ENCODE data around the gene MISP. TPM values are rescaled to one million over a fixed set of nuclear protein-coding genes. Genes with fewer than 3 reads are reported as not detected.
"Not testable (repeated sequence)": the region's sequence is repeated elsewhere in the genome, so short reads cannot be mapped to it uniquely, and the experiment has no call there.

Gene MISP
- total RNA-seq, 1 donor from 2014 or later: 0.18 TPM

DNA sequence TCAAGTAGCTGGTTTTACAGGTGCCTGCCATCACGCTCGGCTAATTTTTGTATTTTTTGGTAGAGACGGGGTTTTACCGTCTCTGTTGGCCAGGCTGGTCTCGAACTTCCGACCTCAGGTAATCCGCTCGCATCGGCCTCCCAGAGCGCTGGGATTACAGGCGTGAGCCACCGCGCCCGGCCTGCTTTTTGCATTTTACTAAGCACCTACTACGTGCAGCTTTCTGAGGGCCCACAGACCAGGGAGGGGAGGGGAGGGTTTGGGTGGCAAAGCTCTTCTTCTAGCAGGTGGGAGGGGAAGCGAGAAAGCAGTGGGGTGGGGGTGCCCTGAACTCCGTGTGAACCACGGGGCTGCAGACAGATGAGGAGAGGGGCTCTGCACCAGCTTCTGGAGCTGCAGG is 27.2 kb upstream of the MISP start:
- DNase-seq (ENCODE audit: extremely low read depth, low read depth, low spot score): no peak

DNA sequence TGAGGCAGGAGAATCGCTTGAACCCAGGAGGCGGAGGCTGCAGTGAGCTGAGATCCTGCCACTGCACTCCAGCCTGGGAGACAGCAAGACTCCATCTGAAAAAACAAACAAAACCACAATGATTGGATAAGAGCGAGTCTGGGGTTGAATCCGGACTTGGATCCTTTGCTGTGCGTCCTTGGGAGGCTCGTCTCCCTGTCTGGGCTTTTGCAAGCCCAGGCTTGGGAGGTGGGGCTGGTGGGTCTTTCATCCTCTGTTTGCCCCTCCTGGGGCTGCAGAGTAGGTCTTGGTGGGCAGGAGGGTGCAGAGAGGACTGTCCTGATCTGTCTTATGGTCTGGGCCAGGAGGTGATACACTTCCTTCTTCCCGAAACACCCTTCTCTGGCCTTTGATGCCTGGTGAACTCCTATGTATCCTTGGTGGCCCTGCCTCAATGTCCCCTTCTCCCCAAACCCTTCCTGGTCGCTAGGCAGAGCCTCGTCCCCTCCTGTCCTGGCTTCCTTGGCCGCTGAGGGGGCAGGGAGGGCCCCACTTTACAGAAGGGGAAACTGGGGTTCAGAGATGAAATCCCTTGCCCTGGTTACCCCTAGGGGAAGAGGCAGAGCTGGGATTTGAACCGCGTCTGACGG is 25.3 kb upstream of the MISP start:
- no peak for DNase-seq (ENCODE audit: extremely low read depth, low read depth, low spot score)

DNA sequence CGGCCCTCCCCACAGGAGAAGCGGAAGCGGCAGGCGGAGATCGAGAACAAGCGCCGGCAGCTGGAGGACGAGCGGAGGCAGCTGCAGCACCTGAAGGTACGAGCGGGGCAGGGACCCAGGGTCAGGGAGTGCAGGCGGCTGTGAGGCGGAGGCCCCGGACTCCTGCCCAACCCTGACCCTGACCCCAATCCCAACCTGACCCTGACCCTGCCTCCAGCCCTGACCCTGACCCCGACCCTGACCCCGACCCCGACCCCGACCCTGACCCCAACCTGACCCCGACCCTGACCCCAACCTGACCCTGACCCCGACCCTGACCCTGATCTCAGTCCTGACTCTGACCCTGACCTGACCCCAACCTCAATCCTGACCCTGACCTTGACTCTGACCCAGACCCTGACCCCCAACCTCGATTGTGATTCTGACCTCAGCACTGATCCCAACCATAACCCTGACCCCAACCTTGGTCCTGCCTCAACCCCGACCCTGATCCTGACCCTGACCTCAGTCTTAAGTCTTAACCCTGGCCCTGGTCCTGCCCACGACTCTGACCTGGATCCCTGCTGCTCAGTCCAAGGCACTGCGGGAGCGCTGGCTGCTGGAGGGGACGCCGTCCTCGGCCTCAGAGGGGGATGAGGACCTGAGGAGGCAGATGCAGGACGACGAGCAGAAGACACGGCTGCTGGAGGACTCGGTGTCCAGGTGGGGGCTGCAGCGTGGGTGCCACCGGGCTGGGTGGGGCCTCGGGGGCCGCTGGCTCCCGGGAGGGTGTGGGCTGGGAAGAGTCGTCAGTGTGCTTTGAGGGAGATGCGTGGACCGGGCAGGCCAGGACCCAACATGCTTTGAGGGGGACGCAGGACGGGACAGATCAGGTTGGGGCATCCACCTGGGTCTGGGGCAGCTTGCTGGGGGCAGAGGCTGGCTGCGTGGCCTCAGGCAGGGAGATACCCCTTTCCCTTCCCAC is 23.6 kb upstream of the MISP start:
- DNase-seq (ENCODE audit: extremely low read depth, low read depth, low spot score): no peak

DNA sequence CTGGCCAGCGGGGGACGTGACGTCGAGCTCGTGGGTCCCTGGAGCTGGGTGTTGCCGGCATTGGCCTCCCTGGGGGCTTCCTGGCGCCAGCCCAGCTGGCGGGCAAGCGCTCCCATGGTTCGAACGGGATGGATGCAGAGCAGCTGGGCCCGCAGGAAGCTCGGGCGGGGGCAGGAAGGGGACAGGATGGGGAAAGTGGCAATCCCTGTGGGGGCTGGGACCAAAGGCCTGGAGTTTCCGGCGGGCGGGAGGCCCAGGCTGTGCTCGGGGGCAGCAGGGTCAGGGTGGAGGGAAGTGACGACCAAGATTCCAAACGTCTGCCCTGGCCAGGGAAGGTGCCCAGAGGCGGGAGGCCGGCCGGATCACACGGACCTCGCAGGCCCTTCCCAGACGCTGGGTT is 22.9 kb upstream of the MISP start:
- no peak for DNase-seq (ENCODE audit: extremely low read depth, low read depth, low spot score)

DNA sequence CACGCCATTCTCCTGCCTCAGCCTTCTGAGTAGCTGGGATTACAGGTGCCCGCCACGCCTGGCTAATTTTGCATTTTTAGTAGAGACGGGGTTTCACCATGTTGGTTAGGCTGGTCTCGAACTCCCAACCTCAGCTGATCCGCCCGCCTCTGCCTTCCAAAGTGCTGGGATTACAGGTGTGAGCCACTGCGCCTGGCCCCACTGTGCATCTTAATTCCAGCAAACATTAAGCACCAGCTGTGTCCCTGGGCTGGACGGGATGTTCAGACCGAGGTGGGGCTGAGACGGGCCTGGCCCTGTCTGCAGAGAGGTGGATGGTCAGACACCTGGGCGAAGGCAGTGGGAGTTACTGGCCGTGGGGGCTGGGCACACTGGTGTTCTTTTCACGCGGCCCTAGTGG is 21.3 kb upstream of the MISP start:
- DNase-seq (ENCODE audit: extremely low read depth, low read depth, low spot score): not testable (repeated sequence)

DNA sequence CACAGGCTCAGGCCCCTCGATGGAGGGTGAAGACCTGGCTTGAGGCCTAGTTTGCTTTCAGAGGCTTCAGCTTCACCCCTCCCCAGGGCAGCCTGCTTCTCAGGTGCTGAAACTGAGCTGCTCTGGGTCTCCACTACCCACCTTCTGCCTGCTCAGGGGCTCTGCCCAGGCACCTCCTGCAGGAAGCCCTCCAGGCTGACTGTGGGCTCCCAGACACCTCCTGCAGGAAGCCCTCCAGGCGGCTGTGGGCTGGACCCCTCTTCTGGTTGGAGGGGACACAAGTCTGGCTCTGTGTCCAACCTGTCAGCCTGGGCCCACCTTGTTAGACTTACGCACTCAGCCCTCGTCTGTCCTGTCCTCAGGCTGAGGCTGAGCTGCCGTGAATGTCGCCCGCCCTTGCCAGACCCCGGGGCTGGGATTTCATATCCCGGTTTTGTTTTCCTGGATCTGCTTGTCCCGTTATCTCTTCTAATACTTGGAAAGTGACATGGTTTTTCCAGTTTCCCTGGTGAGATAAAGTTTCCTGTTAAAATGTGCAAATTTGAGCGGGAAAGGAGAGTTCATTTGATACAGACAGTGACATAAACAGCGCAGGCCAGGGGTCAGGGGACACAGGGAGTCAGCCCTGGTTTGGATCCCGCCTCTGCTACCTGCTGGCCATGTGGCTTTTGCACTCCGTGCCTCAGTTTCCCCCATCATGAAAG is 20.8 kb upstream of the MISP start:
- DNase-seq (ENCODE audit: extremely low read depth, low read depth, low spot score): no peak

DNA sequence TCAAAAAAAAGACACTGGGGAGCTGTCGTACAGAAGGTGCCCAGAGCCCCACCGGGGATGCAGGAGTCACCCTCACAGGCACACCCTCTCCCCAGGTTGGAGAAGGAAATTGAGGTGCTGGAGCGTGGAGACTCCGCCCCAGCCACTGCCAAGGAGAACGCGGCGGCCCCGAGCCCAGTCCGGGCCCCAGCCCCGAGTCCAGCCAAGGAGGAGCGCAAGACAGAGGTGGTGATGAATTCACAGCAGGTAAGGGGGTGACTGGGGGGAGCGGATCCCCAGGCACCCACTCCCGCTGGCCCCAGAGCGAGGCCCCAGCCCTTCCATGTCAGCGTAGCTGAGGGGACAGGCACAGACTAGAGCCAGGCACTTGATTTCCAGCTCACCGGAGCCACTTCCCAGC is 19.9 kb upstream of the MISP start:
- no peak for DNase-seq (ENCODE audit: extremely low read depth, low read depth, low spot score)

DNA sequence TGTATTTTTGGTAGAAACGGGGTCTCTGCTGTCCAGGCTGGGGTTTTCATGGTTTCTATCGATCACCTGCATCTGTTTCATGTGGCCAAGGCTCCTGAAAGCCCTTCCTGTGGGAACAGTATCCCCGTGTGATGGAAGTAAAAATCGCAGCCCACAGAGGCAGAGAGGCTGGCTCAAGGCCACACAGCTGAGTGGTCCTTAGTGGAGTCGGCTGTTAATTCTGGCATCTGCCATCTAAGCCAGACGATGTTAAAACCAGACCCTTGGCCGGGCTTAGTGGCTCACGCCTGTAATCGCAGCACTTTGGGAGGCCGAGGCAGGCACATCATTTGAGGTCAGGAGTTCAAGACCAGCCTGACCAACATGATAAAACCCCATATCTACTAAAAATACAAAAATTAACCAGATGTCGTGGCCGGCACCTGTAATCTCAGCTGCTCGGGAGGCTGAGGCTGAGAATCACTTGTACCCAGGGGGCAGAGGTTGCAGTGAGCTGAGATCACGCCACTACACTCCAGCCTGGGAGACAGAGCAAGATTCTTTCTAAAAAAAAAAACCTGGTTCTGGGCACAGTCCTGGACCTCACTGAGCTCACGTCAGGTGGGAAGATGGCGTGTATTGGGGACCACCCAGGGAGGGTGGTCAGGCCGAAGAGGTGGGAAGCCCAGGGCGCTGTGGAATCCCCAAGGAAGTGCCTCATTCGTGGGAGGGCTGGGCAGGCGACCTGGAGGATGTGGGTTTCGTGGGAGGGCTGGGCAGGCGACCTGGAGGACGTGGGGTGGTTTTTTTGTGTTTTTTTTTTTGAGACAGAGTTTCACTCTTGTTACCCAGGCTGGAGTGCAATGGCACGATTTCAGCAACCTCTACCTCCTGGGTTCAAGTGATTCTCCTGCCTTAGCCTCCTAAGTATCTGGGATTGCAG is 18.5 kb upstream of the MISP start:
- no peak for DNase-seq (ENCODE audit: extremely low read depth, low read depth, low spot score)

DNA sequence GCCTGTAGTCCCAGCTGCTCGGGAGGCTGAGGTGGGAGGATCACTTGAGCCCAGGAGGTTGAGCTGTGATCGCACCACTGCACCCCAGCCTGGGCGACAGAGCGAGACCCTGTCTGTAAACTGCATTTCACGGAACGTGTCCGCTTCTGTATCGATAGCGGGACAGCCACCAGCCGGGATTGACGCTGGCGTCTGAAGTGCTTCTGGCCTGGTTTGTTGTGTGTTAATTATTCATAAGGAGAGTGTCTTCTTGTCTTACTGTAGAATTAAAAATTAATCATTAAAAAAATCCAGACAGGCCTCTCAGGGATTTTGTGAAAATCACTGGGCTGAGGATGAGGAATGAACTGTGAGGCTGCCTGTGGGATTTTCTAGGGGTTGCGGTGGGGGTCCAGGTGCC is 16.2 kb upstream of the MISP start:
- DNase-seq (ENCODE audit: extremely low read depth, low read depth, low spot score): no peak

DNA sequence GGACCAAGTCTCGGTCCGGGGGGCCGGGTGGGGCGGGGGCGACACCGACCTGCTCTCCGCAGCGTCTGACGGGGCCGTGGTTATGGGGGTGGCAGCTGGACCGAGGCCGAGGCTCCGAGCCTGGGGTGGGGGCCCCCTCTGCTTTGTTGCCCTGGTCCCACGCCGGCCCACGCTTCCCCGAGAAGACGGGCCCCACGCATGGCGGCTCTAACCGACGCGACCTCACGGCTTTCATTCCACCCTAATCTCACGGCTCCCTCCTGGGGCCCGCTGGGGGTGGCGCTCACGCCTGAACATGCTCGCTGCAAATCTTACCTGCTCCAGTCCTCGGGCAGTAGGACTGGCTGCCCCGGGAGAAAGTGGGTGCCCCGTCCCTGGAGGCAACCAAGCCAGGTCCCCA is 14.8 kb upstream of the MISP start:
- DNase-seq (ENCODE audit: extremely low read depth, low read depth, low spot score): no peak

DNA sequence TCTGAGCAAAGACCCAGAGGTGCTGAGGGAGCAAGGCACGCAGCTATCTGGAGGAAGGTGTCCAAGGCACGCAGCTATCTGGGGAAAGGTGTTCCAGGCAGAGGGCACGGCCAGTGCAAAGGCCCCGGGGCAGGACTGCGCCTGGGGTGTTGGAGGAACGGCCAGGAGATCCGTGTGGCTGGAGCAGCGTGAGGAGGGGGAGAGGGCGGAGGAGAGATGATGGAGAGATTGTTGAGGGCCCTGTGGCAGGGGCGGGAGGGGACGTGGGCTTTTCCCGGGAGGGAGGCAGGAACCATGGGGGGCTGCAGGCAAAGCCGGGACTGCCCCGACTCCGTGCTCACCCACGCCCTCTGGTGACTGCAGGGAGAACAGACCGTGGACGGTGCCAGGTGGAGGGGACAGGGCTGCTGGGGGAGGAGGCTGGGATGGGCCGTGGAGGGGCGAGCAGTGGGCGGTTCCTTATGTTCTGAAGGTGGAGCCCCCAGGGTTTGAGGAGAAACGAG is 13.3 kb upstream of the MISP start:
- no peak for DNase-seq (ENCODE audit: extremely low read depth, low read depth, low spot score)

DNA sequence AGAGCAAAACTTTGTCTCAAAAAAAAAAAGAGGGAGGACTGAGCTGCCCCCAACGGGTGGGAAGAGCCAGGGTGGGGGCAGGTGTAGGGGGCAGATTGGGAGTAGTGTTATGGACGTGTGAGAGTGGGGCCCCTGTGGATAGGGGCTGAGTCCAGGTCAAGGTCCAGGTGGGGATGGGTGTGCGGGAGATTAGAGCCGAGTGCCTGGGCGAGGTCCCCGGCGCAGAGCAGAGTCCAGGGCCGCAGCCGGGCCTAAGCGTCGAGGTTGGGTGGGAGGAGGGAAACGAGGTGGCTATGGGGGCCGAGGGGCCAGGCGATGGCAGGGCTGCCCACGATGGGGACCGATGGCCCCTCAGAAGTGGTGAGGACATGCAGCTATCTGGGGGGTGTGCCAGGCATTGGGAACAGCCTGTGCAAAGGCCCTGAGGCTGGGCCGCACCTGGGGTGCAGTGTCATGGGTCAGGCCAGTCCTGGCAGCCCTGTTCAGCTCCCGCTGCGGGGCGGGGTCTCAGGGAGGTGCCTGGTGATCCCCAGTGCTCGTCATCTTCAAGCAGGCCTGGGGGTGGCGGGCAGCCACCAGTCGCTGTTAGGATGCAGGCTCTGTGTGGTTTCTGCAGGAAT is 12.3 kb upstream of the MISP start:
- no peak for DNase-seq (ENCODE audit: extremely low read depth, low read depth, low spot score)

DNA sequence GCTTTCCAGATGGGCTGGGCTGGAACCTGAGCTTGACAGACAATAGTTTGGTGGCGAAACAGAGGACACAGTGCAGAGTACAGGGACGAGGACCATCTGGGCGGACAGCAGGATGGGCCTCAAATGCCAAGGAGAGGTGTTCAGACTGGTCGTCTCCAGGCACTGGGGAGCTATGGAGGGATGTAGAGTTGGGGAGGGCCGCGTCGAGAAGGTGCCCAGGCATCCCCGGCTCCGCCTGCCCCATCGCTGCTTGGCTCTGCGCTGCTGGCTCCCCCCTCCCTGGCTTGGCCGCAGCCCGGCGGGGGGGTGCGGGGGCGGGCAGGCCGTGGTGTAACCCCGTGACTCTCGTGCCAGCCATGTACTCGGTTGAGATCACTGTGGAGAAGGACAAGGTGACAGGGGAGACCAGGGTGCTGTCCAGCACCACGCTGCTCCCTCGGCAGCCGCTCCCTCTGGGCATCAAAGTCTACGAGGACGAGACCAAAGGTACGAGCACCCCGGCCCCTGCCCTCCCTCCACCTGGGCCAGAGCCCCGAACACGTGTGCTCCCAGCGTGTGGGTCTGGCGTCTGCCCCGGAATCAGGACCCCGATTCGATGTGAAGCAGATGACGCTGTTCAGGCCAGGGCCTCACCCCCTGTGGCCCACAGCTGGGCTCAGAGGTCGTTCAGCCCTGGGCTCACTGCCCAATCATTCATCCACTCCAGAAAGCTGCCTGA is 10.8 kb upstream of the MISP start:
- no peak for DNase-seq (ENCODE audit: extremely low read depth, low read depth, low spot score)

DNA sequence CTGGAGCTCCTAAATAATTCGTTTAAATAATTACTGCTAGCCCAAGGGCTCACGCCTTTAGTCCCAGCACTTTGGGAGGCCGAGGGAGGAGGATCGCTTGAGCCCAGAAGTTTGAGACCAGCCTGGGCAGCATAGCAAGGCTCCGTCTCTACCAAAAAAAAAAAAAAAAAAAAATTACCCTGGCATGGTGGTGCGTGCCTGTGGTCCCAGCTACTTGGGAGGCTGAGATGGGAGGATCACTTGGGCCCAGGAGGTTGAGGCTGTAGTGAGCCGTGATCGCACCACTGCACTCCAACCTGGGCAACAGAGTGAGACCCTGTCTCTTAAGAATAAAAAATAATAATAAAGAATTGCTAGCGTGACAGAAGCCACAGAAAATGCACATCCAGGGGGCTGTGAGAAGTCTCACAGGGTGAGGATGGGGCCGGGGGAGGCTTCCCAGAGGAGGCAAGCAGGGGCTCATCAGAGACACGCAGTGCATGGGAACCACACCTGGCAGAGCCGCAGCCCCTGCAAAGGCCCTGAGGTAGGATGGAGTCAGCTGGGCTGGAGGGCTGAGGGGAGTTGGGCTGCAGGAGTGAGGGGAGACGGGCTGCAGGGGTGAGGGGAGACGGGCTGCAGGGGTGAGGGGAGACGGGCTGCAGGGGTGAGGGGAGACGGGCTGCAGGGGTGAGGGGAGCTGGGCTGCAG is 10.0 kb upstream of the MISP start:
- DNase-seq (ENCODE audit: extremely low read depth, low read depth, low spot score): not testable (repeated sequence)

DNA sequence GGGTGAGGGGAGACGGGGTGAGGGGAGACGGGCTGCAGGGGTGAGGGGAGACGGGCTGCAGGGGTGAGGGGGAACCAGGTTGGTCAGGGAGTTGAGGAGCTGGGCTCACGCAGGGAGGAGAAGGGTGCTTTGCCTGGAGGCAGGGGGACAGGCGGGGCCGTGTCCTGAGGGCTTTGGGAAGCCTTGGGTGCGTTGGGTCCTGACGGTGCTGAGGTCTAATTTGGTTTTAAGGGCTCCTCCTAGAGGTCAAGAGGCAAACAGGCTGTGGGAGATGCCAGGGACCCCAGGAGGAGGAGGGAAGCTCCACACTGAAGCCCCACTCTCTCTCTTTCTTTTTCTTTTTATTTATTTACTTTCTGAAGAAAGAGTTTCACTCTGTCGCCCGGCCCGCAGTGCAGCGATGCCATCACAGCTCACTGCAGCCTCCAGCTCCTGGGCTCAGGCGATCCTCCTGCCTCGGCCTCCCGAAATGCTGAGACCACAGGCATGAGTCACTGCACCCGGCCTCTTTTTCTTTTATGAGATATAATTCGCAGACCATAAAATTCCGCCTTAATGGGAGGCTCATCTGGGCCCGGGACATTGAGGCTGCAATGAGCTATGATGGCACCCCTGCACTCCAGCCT is 9.3 kb upstream of the MISP start:
- no peak for DNase-seq (ENCODE audit: extremely low read depth, low read depth, low spot score)

DNA sequence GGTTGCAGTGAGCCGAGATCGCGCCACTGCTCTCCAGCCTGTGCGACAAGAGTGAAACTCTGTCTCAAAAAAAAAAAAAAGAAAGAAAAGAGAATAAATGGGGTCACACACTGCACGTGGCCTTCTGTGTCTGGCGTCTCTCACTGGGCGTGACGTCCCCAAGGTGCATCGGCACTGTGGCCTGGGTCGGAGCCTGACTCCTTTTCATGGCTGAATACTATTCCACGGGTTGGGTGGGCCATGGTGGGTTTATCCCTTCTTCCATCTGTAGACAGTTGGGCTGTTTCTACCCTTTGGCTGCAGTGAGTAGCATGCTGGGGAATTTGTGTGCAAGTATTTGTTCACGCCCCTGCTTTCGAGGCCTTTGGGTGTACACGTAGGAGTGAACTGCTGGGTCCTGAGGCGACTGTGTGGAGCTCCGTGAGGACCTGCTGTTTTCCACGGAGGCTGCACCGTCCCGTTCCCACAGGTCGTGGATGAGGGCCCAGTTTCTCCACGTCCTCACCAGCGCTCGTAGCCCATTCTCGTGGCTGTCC is 8.3 kb upstream of the MISP start:
- DNase-seq (ENCODE audit: extremely low read depth, low read depth, low spot score): no peak

DNA sequence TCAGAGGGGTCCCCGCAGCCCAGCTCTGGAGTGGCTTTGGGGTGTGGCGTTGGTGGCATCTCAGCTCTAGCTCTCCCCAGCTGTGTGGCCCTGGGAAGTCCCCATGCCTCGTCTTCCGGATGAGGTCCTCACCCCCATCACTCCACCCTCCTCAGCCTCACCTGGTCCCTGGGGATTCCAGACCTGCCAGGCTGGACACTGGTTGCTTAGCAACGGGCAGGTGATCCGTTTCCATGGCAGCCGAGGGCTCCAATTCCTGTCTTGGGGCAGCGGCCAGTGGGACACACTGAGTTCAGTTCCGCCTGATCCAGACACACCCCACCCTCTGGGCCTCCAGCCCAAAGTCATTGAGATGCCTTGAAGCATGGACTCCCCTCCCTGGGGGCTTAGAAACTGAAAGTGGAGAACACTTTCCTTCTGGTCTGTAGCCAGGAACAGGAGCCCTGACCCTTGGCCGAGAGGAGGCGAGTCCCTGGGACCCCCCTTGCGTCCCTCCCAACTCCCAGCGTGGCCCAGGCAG is 7.7 kb upstream of the MISP start:
- no peak for DNase-seq (ENCODE audit: extremely low read depth, low read depth, low spot score)

DNA sequence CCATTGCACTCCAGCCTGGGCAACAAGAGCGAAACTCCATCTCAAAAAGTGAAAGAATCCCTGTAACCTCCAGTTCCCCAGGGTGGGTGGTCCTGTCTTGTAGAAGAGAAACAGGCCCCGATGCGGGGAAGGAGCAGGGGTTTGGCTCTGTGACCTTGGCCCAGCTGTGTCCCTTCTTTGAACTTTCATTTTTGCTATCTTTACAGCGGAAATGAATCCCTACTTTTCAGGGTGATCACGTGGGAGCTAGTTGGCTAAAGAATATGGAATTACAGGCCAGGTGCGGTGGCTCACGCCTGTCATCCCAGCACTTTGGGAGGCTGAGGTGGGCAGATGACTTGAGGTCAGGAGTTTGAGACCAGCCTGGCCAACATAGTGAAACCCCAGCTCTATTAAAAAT is 5.8 kb upstream of the MISP start:
- not testable (repeated sequence) for DNase-seq (ENCODE audit: extremely low read depth, low read depth, low spot score)

Measured in glomerular endothelial cell (primary cell).